HEK293 (cell line): Measurements from ENCODE around the gene RAN.

ENCODE experiments used
- CTCF ChIA-PET: fragments of 350-600 bp; formaldehyde crosslinking; extraction: SDS; loops from one replicate; lab custom pipeline; 2021; ENCODE audit warnings: antibody characterized with exemption; lab: Yijun Ruan, JAX
- POLR2A ChIA-PET: fragments of 300-600 bp; formaldehyde crosslinking; extraction: SDS; loops from one replicate; lab custom pipeline; 2020; ENCODE audit warnings: antibody characterized with exemption, inconsistent platforms; lab: Yijun Ruan, JAX
- H3K27ac ChIP-seq: fragments of 200-500 bp; sonication (Bioruptor generic); 2 replicates; pipeline ENCODE4 v1.5.1; 2014; ENCODE audit warnings: low read depth, low read length, control low read depth, inconsistent platforms; ENCODE audit errors: extremely low read depth
- H3K36me3 ChIP-seq, 2 experiments: fragments of 200-500 bp in 1 of 2; sonication (Bioruptor generic) in 1 of 2; 1 replicate in 1 of 2; 2 replicates in 1 of 2; pipeline ENCODE4 v1.5.1; 2014 to 2017; ENCODE audit warnings: inconsistent platforms in 2 of 2, low read length in 2 of 2; ENCODE audit not compliant: control insufficient read depth in 2 of 2, insufficient read depth in 1 of 2
- H3K4me1 ChIP-seq: fragments of 200-500 bp; sonication (Bioruptor generic); 2 replicates; pipeline ENCODE4 v1.5.1; 2014; ENCODE audit warnings: mild to moderate bottlenecking, low read length, inconsistent platforms; ENCODE audit not compliant: control insufficient read depth, insufficient read depth
- H3K4me3 ChIP-seq: 2 replicates; pipeline ENCODE4 v1.5.1; 2011; ENCODE audit warnings: low read depth, mild to moderate bottlenecking, control low read depth, low read length, moderate library complexity
- H3K9me3 ChIP-seq: fragments of 200-500 bp; sonication (Bioruptor generic); 2 replicates; pipeline ENCODE4 v1.5.1; 2014; ENCODE audit warnings: low read depth, low read length, inconsistent platforms; ENCODE audit not compliant: control insufficient read depth, insufficient read depth
- CTCF ChIP-seq: fragments of 450-650 bp; formaldehyde crosslinking; IDR thresholded peaks from 2 replicates; pipeline ENCODE4 v1.5.1; 2016; ENCODE audit warnings: missing biosample characterization, missing genetic modification characterization
- GLI4 ChIP-seq: fragments of 450-650 bp; formaldehyde crosslinking; IDR thresholded peaks from 2 replicates; pipeline ENCODE4 v1.5.1; 2016; ENCODE audit warnings: missing biosample characterization, missing genetic modification characterization
- GLIS2 ChIP-seq: fragments of 450-650 bp; formaldehyde crosslinking; IDR thresholded peaks from 2 replicates; pipeline ENCODE4 v1.5.1; 2016; ENCODE audit warnings: missing biosample characterization, missing genetic modification characterization
- KLF1 ChIP-seq: fragments of 450-650 bp; formaldehyde crosslinking; IDR thresholded peaks from 2 replicates; pipeline ENCODE4 v1.5.1; 2016; ENCODE audit warnings: missing biosample characterization, missing genetic modification characterization
- KLF10 ChIP-seq: fragments of 450-650 bp; IDR thresholded peaks from 2 replicates; pipeline ENCODE4 v1.5.1; 2018; ENCODE audit warnings: missing biosample characterization, mild to moderate bottlenecking, missing genetic modification characterization
- KLF16 ChIP-seq: fragments of 450-650 bp; formaldehyde crosslinking; IDR thresholded peaks from 2 replicates; pipeline ENCODE4 v1.5.1; 2017; ENCODE audit warnings: missing biosample characterization, missing genetic modification characterization
- KLF17 ChIP-seq: fragments of 450-650 bp; formaldehyde crosslinking; IDR thresholded peaks from 2 replicates; pipeline ENCODE4 v1.5.1; 2016; ENCODE audit warnings: missing biosample characterization, missing genetic modification characterization
- KLF9 ChIP-seq: fragments of 450-650 bp; formaldehyde crosslinking; IDR thresholded peaks from 2 replicates; pipeline ENCODE4 v1.5.1; 2016; ENCODE audit warnings: missing biosample characterization, missing genetic modification characterization, low read depth
- PATZ1 ChIP-seq: fragments of 450-650 bp; formaldehyde crosslinking; IDR thresholded peaks from 2 replicates; pipeline ENCODE4 v1.5.1; 2016; ENCODE audit warnings: missing biosample characterization, missing genetic modification characterization
- ZBTB20 ChIP-seq: fragments of 450-650 bp; formaldehyde crosslinking; IDR thresholded peaks from 2 replicates; pipeline ENCODE4 v1.5.1; 2016; ENCODE audit warnings: missing biosample characterization, missing genetic modification characterization
- ZBTB26 ChIP-seq: fragments of 450-650 bp; formaldehyde crosslinking; optimal IDR thresholded peaks from 2 replicates; pipeline ENCODE3; 2016; ENCODE audit warnings: missing biosample characterization, mild to moderate bottlenecking, missing genetic modification characterization
- ZBTB8A ChIP-seq: fragments of 450-650 bp; formaldehyde crosslinking; IDR thresholded peaks from 2 replicates; pipeline ENCODE4 v1.5.1; 2016; ENCODE audit warnings: missing biosample characterization, missing genetic modification characterization
- ZEB2 ChIP-seq: fragments of 450-650 bp; formaldehyde crosslinking; IDR thresholded peaks from 2 replicates; pipeline ENCODE4 v1.5.1; 2016; ENCODE audit warnings: missing biosample characterization, missing genetic modification characterization
- ZFHX2 ChIP-seq: fragments of 450-650 bp; formaldehyde crosslinking; conservative IDR thresholded peaks from 2 replicates; pipeline ENCODE4 v1.5.1; 2016; ENCODE audit warnings: missing biosample characterization, missing genetic modification characterization
- ZFP41 ChIP-seq: fragments of 450-650 bp; formaldehyde crosslinking; IDR thresholded peaks from 2 replicates; pipeline ENCODE4 v1.5.1; 2016; ENCODE audit warnings: missing biosample characterization, missing genetic modification characterization, borderline replicate concordance
- ZIC2 ChIP-seq: fragments of 450-650 bp; formaldehyde crosslinking; IDR thresholded peaks from 2 replicates; pipeline ENCODE4 v1.5.1; 2016; ENCODE audit warnings: missing biosample characterization, missing genetic modification characterization
- ZNF214 ChIP-seq: fragments of 450-650 bp; formaldehyde crosslinking; IDR thresholded peaks from 2 replicates; pipeline ENCODE4 v1.5.1; 2017; ENCODE audit warnings: missing biosample characterization, mild to moderate bottlenecking, missing genetic modification characterization, borderline replicate concordance
- ZNF341 ChIP-seq: fragments of 450-650 bp; formaldehyde crosslinking; IDR thresholded peaks from 2 replicates; pipeline ENCODE4; 2016; ENCODE audit warnings: low read depth, missing biosample characterization, missing genetic modification characterization
- ZNF350 ChIP-seq: fragments of 450-650 bp; formaldehyde crosslinking; IDR thresholded peaks from 2 replicates; pipeline ENCODE4 v1.5.0; 2017; ENCODE audit warnings: missing biosample characterization, mild to moderate bottlenecking, missing genetic modification characterization
- ZNF366 ChIP-seq: fragments of 450-650 bp; formaldehyde crosslinking; conservative IDR thresholded peaks from 2 replicates; pipeline ENCODE4 v1.5.1; 2016; ENCODE audit warnings: missing biosample characterization, missing genetic modification characterization
- ZNF423 ChIP-seq: fragments of 450-650 bp; formaldehyde crosslinking; IDR thresholded peaks from 2 replicates; pipeline ENCODE4 v1.5.1; 2016; ENCODE audit warnings: missing biosample characterization, missing genetic modification characterization
- ZNF560 ChIP-seq: fragments of 450-650 bp; formaldehyde crosslinking; IDR thresholded peaks from 2 replicates; pipeline ENCODE4 v1.5.1; 2017; ENCODE audit warnings: missing biosample characterization, missing genetic modification characterization, borderline replicate concordance
- ZNF600 ChIP-seq: fragments of 450-650 bp; formaldehyde crosslinking; IDR thresholded peaks from 2 replicates; pipeline ENCODE4 v1.5.1; 2016; ENCODE audit warnings: missing biosample characterization, missing genetic modification characterization
- ZNF660 ChIP-seq: fragments of 450-650 bp; IDR thresholded peaks from 2 replicates; pipeline ENCODE4 v1.5.1; 2018; ENCODE audit warnings: missing biosample characterization, mild to moderate bottlenecking, missing genetic modification characterization
- ZNF670 ChIP-seq: fragments of 450-650 bp; formaldehyde crosslinking; IDR thresholded peaks from 2 replicates; pipeline ENCODE4 v1.5.1; 2016; ENCODE audit warnings: missing biosample characterization, missing genetic modification characterization, low read depth
- ZNF747 ChIP-seq: fragments of 450-650 bp; formaldehyde crosslinking; IDR thresholded peaks from 2 replicates; pipeline ENCODE4 v1.5.1; 2016; ENCODE audit warnings: missing biosample characterization, missing genetic modification characterization
- ZNF76 ChIP-seq: fragments of 450-650 bp; formaldehyde crosslinking; IDR thresholded peaks from 2 replicates; pipeline ENCODE4; 2016; ENCODE audit warnings: low read depth, missing biosample characterization, missing genetic modification characterization, borderline replicate concordance
- ZXDB ChIP-seq: fragments of 450-650 bp; formaldehyde crosslinking; IDR thresholded peaks from 2 replicates; pipeline ENCODE4 v1.5.1; 2016; ENCODE audit warnings: missing biosample characterization, missing genetic modification characterization

Gene RAN

GRCh38 chr12:130838284-130838950 lies 33.4 kb upstream of the RAN start (continued):
- TF ChIP-seq GLIS2, result peak; percentile 85
- peak; percentile 51 for TF ChIP-seq ZBTB26 (tag by site-specific recombination)
- no peak for TF ChIP-seq ZNF350 (tag by site-specific recombination)
- no peak for TF ChIP-seq ZNF670 (tag by site-specific recombination)
- TF ChIP-seq ZBTB8A (tag by site-specific recombination), result peak; percentile 80
- peak; percentile 71 for TF ChIP-seq ZNF423 (tag by site-specific recombination)
- TF ChIP-seq ZNF76 (tag by site-specific recombination), result no peak
- TF ChIP-seq GLI4 (tag by site-specific recombination), result no peak
- TF ChIP-seq ZIC2, result peak; percentile 76

GRCh38 chr12:130838951-130839769 lies 32.7 kb upstream of the RAN start, which contains the start of gene STX2:
Gene STX2 (minus strand): TSS chr12:130839250. CDS start chr12:130839099, 151 bp downstream.
- H3K9me3 ChIP-seq, result no peaks in the 10 kb centered on the region
- peak within 1 kb of the TSS; percentile 54 for H3K4me3 ChIP-seq
- POLR2A ChIA-PET, result no interaction called here
- peaks cover 4% of the 10 kb centered on the region for H3K4me1 ChIP-seq
- CTCF ChIA-PET, result interaction anchor here (0.5 to 4.4 kb wide), 4 partner anchors 13 to 1208 kb away, joined by 3 to 30 read pairs (median 4); no protein-coding TSS in a partner anchor
- H3K27ac ChIP-seq, result no peak within 1 kb of the TSS
- no peaks in the 10 kb centered on the region; a peak in 1 of 3 replicates for H3K36me3 ChIP-seq
- peak; percentile 96 for TF ChIP-seq ZNF600
- TF ChIP-seq KLF17 (tag by site-specific recombination), result 0 out of 2 replicates have a peak, but pooled peaks have one; percentile 31
- no peak for TF ChIP-seq ZNF214
- TF ChIP-seq ZNF747, result no peak
- TF ChIP-seq ZNF366 (tag by site-specific recombination), result peak; percentile 69
- TF ChIP-seq ZEB2, result peak; percentile 56; the same call in 1 of the 2 replicates
- no peak for TF ChIP-seq ZFHX2
- TF ChIP-seq KLF10 (tag by site-specific recombination), result peak; percentile 89
- TF ChIP-seq ZNF341, result peak; percentile 99
- peak; percentile 35 for TF ChIP-seq ZBTB26 (tag by site-specific recombination)
- peak; percentile 47 for TF ChIP-seq PATZ1 (tag by site-specific recombination)
- no peak for TF ChIP-seq ZNF560 (tag by site-specific recombination)
- TF ChIP-seq KLF16 (tag by site-specific recombination), result peak; percentile 46; the same call in 1 of the 2 replicates
- TF ChIP-seq KLF9 (tag by site-specific recombination), result peak; percentile 60
- TF ChIP-seq KLF1, result peak; percentile 63
- TF ChIP-seq CTCF, result peak; percentile 86
- no peak for TF ChIP-seq ZFP41 (tag by site-specific recombination)
- 0 out of 2 replicates have a peak, but pooled peaks have one; percentile 18 for TF ChIP-seq ZNF660
- TF ChIP-seq ZBTB20, result peak; percentile 13; the same call in 1 of the 2 replicates
- 0 out of 2 replicates have a peak, but pooled peaks have one; percentile 46 for TF ChIP-seq ZXDB
- peak; percentile 20; the same call in 1 of the 2 replicates for TF ChIP-seq ZBTB8A (tag by site-specific recombination)
